CD4-positive, alpha-beta T cell treated with Interleukin-4 for 4 hours (primary cell): ENCODE data around the gene MTMR10.

Experiments
- DNase-seq: peaks from one replicate; pipeline ENCODE4 v3.0.0-alpha.2; 2020

The MTMR10 gene

DNA sequence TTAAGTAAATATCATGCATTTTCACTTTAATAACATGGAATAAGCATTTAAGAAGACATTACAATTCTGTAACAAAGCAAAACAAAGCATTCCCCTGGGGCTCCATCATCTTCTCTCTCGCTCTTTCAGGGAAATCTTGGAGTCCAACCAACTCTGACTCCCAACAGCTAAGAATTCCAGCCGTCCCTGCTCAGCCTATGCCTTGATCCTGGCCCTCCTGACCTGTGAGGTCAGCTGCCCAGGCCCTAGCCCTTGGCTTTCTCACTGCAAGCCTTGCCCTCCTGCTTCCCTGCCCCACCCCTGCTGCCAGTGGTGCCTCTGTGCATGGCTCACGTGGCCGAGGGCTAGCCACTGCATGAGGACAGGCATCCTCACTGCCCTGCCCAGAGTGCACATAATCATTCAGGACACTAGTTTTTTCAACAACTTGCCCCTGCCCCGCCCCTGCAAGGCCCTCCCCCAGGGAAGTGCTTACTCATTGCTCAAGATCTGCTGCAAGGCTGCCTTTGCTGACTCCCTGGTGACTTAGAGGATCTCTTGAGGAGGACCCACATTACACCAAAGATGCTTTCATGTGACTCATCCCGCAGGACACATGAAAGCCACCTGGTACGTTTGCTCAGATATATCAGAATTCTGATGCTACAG lies 37.6 kb downstream of the MTMR10 start:
- no peak for DNase-seq

- DNase-seq: no peak
Observed at GRCh38 chr15:30953183-30953582, 38.2 kb downstream of the MTMR10 start.

- DNase-seq: no peak
Observed at GRCh38 chr15:30943654-30944335, 47.6 kb downstream of the MTMR10 start.

DNA sequence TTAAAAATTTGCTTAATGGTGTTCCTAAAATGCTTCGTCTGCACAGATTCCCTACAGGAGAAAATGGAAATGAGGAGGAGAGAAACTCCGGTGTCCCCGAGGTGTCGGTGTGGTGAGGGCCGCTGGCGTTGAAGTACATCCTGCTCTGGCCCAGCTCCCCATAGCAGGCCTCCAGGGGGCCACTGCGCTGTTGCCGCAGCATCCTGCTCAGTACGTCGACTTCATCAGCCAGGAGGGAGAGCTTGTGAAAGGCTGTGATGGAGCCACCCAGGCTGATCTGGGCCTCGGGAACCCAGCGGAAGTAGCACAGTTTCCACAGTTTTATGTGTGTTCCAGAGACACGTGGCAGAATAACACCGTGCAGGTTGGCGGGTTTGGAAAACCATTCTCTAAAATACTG lies 49.9 kb downstream of the MTMR10 start:
- no peak for DNase-seq

DNA sequence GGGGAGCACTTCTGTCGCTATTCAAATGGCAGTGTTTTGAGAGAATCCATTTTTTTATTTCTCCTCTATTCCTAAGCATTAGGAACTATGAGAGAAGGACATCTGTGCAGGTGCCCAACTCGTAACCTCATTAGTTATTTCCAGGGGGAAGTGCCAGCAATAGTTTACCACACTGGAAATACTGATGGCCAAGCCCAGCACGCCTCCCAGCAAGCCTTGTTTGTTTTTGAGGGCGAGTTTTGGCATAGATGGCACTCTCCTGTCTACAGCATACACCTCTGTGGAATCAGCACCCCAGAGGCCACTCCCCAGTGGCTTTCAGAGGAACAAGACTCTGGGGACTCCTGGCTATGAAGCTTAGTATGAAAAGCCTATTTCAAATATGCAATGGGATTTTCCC lies 51.1 kb downstream of the MTMR10 start:
- no peak for DNase-seq

GRCh38 chr15:30939161-30939560 lies 52.3 kb downstream of the MTMR10 start:
- DNase-seq: no peak

GRCh38 chr15:30933293-30933692 lies 58.1 kb downstream of the MTMR10 start:
- no peak for DNase-seq

- no peak for DNase-seq
Observed at GRCh38 chr15:30930422-30930821, 61.0 kb downstream of the MTMR10 start.

DNA sequence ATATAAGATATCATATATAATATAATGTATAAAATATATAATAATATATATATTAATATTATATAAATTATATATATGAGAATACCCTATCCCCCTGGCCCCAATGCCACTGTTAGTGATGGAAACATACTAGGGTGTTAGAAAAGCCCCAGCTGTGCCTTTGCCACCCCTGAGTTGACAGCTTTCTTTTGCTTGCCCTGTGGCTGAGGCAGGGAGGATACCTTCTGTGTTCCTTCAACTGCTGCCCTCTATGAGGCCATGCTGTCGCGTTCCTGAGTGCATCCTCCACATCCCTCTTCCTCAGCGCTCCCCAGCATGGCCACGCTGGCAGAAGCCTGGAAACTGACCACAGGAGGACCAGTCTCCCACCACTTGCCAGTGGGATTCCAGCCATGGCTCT lies 61.4 kb downstream of the MTMR10 start:
- DNase-seq: no peak

DNA sequence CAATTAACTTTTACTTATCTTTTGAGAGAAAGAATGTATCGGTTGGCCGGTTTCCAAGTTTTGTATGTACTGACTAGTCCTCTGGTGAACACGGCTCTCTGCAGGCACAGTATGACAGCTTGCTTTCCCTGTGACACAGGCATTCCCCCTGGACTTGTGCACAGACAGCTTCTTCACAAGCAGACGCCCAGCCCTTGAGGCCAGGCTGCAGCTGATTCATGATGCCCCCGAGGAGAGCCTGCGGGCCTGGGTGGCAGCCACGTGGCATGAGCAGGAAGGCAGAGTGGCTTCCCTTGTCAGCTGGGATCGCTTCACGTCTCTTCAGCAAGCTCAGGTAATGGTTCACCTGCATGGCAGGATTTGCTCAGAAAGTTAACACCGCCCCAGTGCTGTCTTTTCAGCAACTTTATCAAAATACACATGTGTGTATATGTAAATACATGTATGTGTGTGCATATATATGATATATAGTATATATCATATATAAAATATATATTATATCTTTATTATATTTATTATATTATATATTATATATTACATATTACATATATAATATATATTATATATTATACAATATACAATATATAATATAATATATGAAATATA lies 62.3 kb downstream of the MTMR10 start:
- DNase-seq: no peak

DNA sequence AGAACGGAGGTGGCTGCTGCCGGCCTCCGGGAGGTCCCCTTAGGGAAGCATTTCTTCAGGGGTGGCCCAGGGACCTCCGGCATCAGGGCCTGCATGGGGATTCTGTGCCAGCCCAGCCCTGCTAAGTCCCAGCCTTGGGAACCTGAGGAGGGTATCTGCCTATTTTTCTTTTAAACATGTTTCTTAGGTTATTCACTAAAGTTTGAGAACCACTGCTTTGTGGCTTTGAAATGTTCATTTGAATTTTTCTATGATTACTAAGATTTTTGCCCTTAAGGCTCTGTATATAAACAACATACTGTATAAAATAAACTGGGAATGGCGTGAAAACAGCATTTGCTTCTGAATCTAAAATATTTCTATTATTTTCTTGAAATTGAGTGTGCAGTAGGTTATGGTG lies 63.4 kb downstream of the MTMR10 start:
- no peak for DNase-seq

- no peak for DNase-seq
Observed at GRCh38 chr15:30927148-30927761, 64.2 kb downstream of the MTMR10 start.

GRCh38 chr15:30926161-30926560 lies 65.3 kb downstream of the MTMR10 start:
- DNase-seq: no peak

- no peak for DNase-seq
Observed at GRCh38 chr15:30925686-30926085, 65.7 kb downstream of the MTMR10 start.

- no peak for DNase-seq
Observed at GRCh38 chr15:30924353-30924752, 67.1 kb downstream of the MTMR10 start.

- DNase-seq: no peak
Observed at GRCh38 chr15:30923429-30923828, 68.0 kb downstream of the MTMR10 start.

- no peak for DNase-seq
Observed at GRCh38 chr15:30922480-30923311, 68.7 kb downstream of the MTMR10 start.

- DNase-seq: no peak
Observed at GRCh38 chr15:30921781-30922479, 69.5 kb downstream of the MTMR10 start.

DNA sequence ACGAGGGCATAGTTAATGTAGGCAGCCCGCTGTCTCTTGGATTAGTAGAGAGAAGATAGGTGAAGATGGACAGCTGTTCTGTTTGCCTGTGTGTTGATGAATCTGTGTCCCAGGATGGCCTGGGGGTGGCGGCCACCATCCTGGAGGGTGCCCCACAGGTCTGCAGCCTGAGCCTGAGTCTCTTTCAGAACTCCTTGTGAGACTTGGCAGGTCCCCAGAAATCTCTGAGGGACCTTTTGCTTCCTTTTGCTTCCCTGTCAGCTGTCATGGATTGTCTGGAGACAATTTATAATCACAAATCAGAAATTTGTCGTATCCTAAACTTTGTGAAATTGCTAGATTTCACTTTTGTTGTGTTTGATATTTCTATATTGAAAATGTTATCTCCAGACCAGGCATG lies 70.3 kb downstream of the MTMR10 start:
- DNase-seq: no peak

- no peak for DNase-seq
Observed at GRCh38 chr15:30919877-30920550, 71.4 kb downstream of the MTMR10 start.

- DNase-seq: no peak
Observed at GRCh38 chr15:30918366-30918765, 73.1 kb downstream of the MTMR10 start.

DNA sequence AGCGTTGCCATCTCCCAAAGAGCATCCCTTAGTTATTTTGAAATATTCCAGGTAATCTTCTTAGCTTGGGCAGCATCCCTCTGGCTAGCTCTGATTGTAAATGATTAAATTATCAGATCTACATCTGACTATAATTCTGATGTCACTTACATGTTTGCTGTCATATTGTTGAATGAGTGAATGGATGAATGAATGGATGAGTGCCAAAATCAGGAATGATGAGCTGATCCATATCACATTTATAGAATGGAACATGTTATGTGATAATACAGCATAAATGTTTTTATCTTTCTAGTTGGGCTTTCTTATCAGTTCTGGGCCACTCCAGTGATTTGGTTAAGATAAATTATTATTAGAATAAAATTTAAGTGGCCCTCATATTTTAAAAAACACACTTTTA lies 73.8 kb downstream of the MTMR10 start:
- DNase-seq: no peak
